Natural killer cell treated with Interleukin-12 subunit alpha and Interleukin-12 subunit beta and Interleukin-15 and Interleukin-18, amount 100 ng/mL, for 72 hours (primary cell): Measurements from ENCODE around the gene SPAM1. TPM values are rescaled to one million over a fixed set of nuclear protein-coding genes. Genes with fewer than 3 reads are reported as not detected.
"Not testable (repeated sequence)": the region's sequence is repeated elsewhere in the genome, so short reads cannot be mapped to it uniquely, and the experiment has no call there.

Experiments
- ATAC-seq, 2 donors: fragments of 150-1000 bp; cut with Tn5 transposase in 1 of 2; sonication (Bioruptor Pico), chemical (Tn5 transposase) in 1 of 2; 2 replicates each; pipeline ENCODE4 v1.10.0; 2021
- DNase-seq: peaks from one replicate; pipeline ENCODE4 v3.0.0; 2022; ENCODE audit warnings: low spot score
- H3K27ac Mint-ChIP-seq, 2 donors: 1 replicate in 1 of 2; 2 replicates in 1 of 2; pipeline ENCODE4 v1.8.0; 2022; ENCODE audit warnings: mixed read lengths in 2 of 2, mild to moderate bottlenecking in 1 of 2, moderate library complexity in 1 of 2
- H3K27me3 Mint-ChIP-seq, 2 donors: 1 replicate in 1 of 2; 2 replicates in 1 of 2; pipeline ENCODE4 v1.8.0; 2022; ENCODE audit warnings: mixed read lengths in 2 of 2
- H3K36me3 Mint-ChIP-seq: one replicate; pipeline ENCODE4 v1.8.0; 2022; ENCODE audit warnings: mixed read lengths
- H3K4me1 Mint-ChIP-seq, 2 donors: 1 replicate in 1 of 2; 2 replicates in 1 of 2; pipeline ENCODE4 v1.8.0; 2022; ENCODE audit warnings: low read depth in 2 of 2, mixed read lengths in 2 of 2, mild to moderate bottlenecking in 1 of 2
- H3K4me3 Mint-ChIP-seq: one replicate; pipeline ENCODE4 v1.8.0; 2022; ENCODE audit warnings: mixed read lengths
- H3K9me3 Mint-ChIP-seq: 2 replicates; pipeline ENCODE4 v1.8.0; 2022; ENCODE audit warnings: mixed read lengths
- total RNA-seq, 2 donors: library from RNA; stranded (reverse); gene quantifications; one replicate each; pipeline ENCODE4 v1.2.3, GENCODE V29; 2022

The SPAM1 gene
- total RNA-seq = not detected

GRCh38 chr7:123924941-123925340 is at the start of gene SPAM1:
Gene SPAM1 (plus strand): TSS chr7:123925241. CDS start chr7:123953571, 28,330 bp downstream.
- H3K36me3 Mint-ChIP-seq = no peaks in the 10 kb centered on the region
- ATAC-seq (no peak), DNase-seq (no peak)

DNA sequence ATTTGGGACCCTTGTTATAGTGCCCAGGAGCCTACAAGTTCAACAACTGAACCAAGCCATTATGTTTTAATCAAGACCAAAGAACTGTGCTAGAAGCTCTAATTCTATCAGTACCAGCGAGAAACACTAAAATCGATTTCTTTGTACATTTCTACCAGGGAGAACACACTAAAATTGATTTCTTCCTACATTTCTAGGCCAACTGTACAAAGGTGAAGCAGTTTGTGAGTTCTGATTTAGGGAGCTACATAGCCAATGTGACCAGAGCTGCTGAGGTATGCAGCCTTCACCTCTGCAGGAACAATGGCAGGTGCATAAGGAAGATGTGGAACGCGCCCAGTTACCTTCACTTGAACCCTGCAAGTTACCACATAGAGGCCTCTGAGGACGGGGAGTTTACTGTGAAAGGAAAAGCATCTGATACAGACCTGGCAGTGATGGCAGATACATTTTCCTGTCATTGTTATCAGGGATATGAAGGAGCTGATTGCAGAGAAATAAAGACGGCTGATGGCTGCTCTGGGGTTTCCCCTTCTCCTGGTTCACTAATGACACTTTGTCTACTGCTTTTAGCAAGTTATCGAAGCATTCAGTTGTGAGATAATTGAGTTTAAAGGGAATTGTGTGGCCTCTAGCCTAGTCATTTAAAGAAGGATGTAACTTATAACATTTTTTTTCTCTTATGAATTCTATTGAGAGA is 48.3 kb upstream of the SPAM1 start:
- H3K27me3 Mint-ChIP-seq = peaks cover 4 to 14% of the 10 kb centered on the region in 2 donors

More at GRCh38 chr7:123924941-123925340, at the start of gene SPAM1:
- Mint-ChIP-seq H3K27me3 (no peaks in the 10 kb centered on the region), H3K27ac (no peak within 1 kb of the TSS), H3K4me3 (no peak within 1 kb of the TSS), H3K4me1 (no peaks in the 10 kb centered on the region), H3K9me3 (peaks cover 4% of the 10 kb centered on the region)

GRCh38 chr7:123879628-123880027 is 45.4 kb upstream of the SPAM1 start:
- Mint-ChIP-seq H3K36me3 (no peaks in the 10 kb centered on the region), H3K27ac (no peak overlapping the region), H3K4me1 (no peaks in the 10 kb centered on the region), H3K27me3 (peaks cover 4 to 21% of the 10 kb centered on the region in 2 donors), H3K4me3 (no peak overlapping the region), H3K9me3 (no peaks in the 10 kb centered on the region)
- ATAC-seq (no peak), DNase-seq (no peak)

More for the DNA sequence above, 48.3 kb upstream of the SPAM1 start:
- H3K4me3 Mint-ChIP-seq = no peak overlapping the region
- no peaks in the 10 kb centered on the region for H3K36me3 Mint-ChIP-seq
- no peak overlapping the region for H3K27ac Mint-ChIP-seq
- DNase-seq = no peak
- no peaks in the 10 kb centered on the region for H3K9me3 Mint-ChIP-seq
- ATAC-seq = no peak
- H3K4me1 Mint-ChIP-seq = no peaks in the 10 kb centered on the region

DNA sequence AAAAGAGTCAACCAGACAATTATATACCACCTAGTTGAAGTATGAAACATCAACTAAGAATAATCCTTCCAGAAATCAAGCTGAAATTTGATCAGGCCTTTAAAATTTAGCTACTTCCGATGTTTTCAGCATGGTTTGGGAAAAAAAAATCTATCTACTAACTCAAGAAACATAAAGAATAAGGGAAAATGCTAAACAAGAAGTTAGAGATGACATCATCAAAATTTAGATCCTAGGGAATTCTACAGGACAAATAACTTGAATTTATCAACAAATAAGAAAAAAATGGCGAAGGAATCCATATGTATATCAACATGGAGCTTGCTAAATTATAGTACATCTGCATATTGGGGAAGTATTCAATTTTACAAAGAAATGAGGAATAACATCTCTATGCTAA is 43.7 kb upstream of the SPAM1 start:
- Mint-ChIP-seq H3K4me3 (no peak overlapping the region), H3K9me3 (no peaks in the 10 kb centered on the region), H3K4me1 (no peaks in the 10 kb centered on the region), H3K27ac (no peak overlapping the region), H3K27me3 (peaks cover 2 to 13% of the 10 kb centered on the region in 2 donors), H3K36me3 (no peaks in the 10 kb centered on the region)
- DNase-seq (no peak), ATAC-seq (no peak)

GRCh38 chr7:123883154-123883553 is 41.9 kb upstream of the SPAM1 start:
- Mint-ChIP-seq H3K27me3 (peaks cover 0 to 15% of the 10 kb centered on the region in 2 donors), H3K4me3 (no peak overlapping the region), H3K4me1 (no peaks in the 10 kb centered on the region), H3K27ac (no peak overlapping the region), H3K9me3 (no peaks in the 10 kb centered on the region), H3K36me3 (no peaks in the 10 kb centered on the region)
- ATAC-seq = no peak
- DNase-seq = no peak

- H3K4me3 Mint-ChIP-seq = no peak overlapping the region
- H3K9me3 Mint-ChIP-seq = no peaks in the 10 kb centered on the region
Observed at GRCh38 chr7:123888192-123888591, 36.8 kb upstream of the SPAM1 start.

GRCh38 chr7:123894753-123895152 is 30.3 kb upstream of the SPAM1 start:
- not testable (repeated sequence) for ATAC-seq

More at GRCh38 chr7:123888192-123888591, 36.8 kb upstream of the SPAM1 start:
- H3K27ac Mint-ChIP-seq = no peak overlapping the region
- peaks cover 0 to 15% of the 10 kb centered on the region in 2 donors for H3K27me3 Mint-ChIP-seq
- H3K4me1 Mint-ChIP-seq = no peaks in the 10 kb centered on the region
- ATAC-seq = no peak
- no peaks in the 10 kb centered on the region for H3K36me3 Mint-ChIP-seq
- no peak for DNase-seq

GRCh38 chr7:123901101-123901500 is 23.9 kb upstream of the SPAM1 start:
- peaks cover 0 to 3% of the 10 kb centered on the region in 2 donors for H3K27me3 Mint-ChIP-seq
- DNase-seq = no peak
- peaks cover 5% of the 10 kb centered on the region for H3K36me3 Mint-ChIP-seq
- peaks cover 2% of the 10 kb centered on the region for H3K9me3 Mint-ChIP-seq
- H3K4me1 Mint-ChIP-seq = no peaks in the 10 kb centered on the region
- no peak overlapping the region for H3K4me3 Mint-ChIP-seq
- H3K27ac Mint-ChIP-seq = no peak overlapping the region
- no peak for ATAC-seq

More at GRCh38 chr7:123894753-123895152, 30.3 kb upstream of the SPAM1 start:
- not testable (repeated sequence) for H3K27me3 Mint-ChIP-seq, DNase-seq, H3K9me3 Mint-ChIP-seq, H3K4me1 Mint-ChIP-seq, H3K4me3 Mint-ChIP-seq, H3K27ac Mint-ChIP-seq
- H3K36me3 Mint-ChIP-seq = peaks cover 10% of the 10 kb centered on the region

DNA sequence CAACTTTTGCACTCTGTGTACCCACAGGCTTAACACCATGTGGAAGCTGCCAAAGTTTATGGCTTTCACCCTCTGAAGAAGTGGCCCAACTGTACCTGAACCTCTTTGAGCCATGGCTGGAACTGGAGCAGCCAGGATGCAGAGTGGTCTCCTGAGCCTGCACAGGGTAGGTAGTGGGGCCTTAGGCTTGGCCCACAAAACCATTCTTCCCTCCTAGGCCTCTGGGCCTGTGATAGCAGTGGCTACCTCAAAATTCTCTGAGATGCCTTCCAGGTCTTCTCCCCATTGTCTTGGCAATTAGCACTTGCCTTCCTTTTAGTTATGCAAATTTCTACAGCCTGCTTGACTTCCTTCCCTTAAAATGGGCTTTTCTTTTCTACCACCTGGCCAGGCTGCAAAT is 19.3 kb upstream of the SPAM1 start:
- no peak for DNase-seq
- H3K27ac Mint-ChIP-seq = no peak overlapping the region
- H3K9me3 Mint-ChIP-seq = peaks cover 2% of the 10 kb centered on the region
- no peaks in the 10 kb centered on the region for H3K4me1 Mint-ChIP-seq
- H3K4me3 Mint-ChIP-seq = no peak overlapping the region
- H3K36me3 Mint-ChIP-seq = no peaks in the 10 kb centered on the region
- H3K27me3 Mint-ChIP-seq = peaks cover 0 to 9% of the 10 kb centered on the region in 2 donors
- ATAC-seq = no peak

- H3K9me3 Mint-ChIP-seq = no peaks in the 10 kb centered on the region
- ATAC-seq (no peak), DNase-seq (no peak)
- H3K27ac Mint-ChIP-seq = no peak overlapping the region
- H3K4me3 Mint-ChIP-seq = no peak overlapping the region
- no peaks in the 10 kb centered on the region for H3K4me1 Mint-ChIP-seq
- peaks cover 0 to 2% of the 10 kb centered on the region in 2 donors for H3K27me3 Mint-ChIP-seq
- no peaks in the 10 kb centered on the region for H3K36me3 Mint-ChIP-seq
Observed at GRCh38 chr7:123916240-123916724, 8.8 kb upstream of the SPAM1 start.

GRCh38 chr7:123917878-123918277 is 7.2 kb upstream of the SPAM1 start:
- peaks cover 0 to 2% of the 10 kb centered on the region in 2 donors for H3K27me3 Mint-ChIP-seq
- no peaks in the 10 kb centered on the region for H3K36me3 Mint-ChIP-seq
- H3K27ac Mint-ChIP-seq = no peak overlapping the region
- ATAC-seq = no peak
- no peak overlapping the region for H3K4me3 Mint-ChIP-seq
- DNase-seq = no peak
- H3K4me1 Mint-ChIP-seq = no peaks in the 10 kb centered on the region
- H3K9me3 Mint-ChIP-seq = no peaks in the 10 kb centered on the region

DNA sequence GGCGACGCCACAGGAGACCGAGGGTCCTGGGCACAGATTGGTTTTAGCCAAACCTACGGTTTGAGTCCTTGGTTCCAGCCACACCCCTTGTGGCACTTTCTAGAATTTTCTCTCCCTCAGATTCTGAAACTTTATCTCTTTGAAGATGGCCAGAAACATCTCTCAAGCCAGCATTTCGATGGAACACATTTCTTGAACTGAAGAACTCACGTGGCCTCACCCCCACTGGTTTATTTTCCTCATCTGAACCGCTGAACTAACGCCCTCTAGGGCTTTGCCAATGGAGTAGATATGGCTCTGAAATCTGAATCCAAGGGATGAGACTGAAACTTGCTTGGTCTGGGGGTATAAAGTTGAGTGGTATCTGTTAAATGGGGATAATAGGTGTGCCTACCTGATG is 6.7 kb upstream of the SPAM1 start:
- no peak overlapping the region for H3K27ac Mint-ChIP-seq
- peaks cover 0 to 2% of the 10 kb centered on the region in 2 donors for H3K27me3 Mint-ChIP-seq
- no peaks in the 10 kb centered on the region for H3K4me1 Mint-ChIP-seq
- no peak overlapping the region for H3K4me3 Mint-ChIP-seq
- no peak for ATAC-seq
- no peaks in the 10 kb centered on the region for H3K9me3 Mint-ChIP-seq
- H3K36me3 Mint-ChIP-seq = no peaks in the 10 kb centered on the region
- no peak for DNase-seq

DNA sequence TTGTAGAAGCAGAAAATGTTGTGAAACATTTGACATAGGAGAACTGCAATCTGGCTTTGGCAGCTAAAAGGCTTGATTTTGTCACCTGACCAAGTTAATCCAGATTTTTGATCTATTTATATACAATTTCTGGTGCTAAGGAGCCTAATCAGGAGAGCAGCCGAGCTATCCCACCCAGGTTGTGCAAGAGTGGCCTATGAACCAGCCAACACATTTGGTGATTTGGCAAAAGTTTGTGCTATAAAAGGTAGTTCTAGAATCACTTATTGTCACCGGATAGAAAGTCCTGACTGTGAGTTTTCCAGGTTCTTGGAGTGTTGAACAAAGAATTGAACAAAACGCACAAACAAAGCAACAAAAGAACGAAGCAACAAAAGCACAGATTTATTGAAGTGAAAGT is 1.4 kb upstream of the SPAM1 start:
- no peaks in the 10 kb centered on the region for H3K4me1 Mint-ChIP-seq
- DNase-seq (no peak), ATAC-seq (no peak)
- no peaks in the 10 kb centered on the region for H3K27me3 Mint-ChIP-seq
- peaks cover 4% of the 10 kb centered on the region for H3K9me3 Mint-ChIP-seq
- no peaks in the 10 kb centered on the region for H3K36me3 Mint-ChIP-seq
- H3K4me3 Mint-ChIP-seq = no peak overlapping the region
- no peak overlapping the region for H3K27ac Mint-ChIP-seq

DNA sequence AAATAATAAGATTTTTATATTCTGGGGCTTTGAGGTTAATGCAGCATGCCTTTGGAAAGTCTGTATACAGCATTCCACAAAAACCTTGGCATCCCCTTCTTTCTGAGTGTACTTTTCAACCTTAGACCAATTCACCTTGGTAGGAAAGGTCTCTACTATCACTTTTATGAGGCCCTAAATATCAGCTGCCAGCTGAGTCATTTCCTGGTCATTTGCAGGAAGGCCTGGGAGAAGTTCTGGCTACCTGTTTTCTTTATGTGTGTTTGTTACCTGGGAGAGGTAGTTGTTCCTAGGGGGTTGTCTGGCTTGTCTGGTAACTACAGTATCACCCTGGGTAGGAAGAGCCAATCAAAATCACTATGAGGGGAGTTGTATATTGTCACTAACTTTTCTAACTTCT is 4.1 kb downstream of the SPAM1 start:
- H3K36me3 Mint-ChIP-seq = no peaks in the 10 kb centered on the region
- no peaks in the 10 kb centered on the region for H3K4me1 Mint-ChIP-seq
- no peak overlapping the region for H3K4me3 Mint-ChIP-seq
- H3K27me3 Mint-ChIP-seq = no peaks in the 10 kb centered on the region
- H3K27ac Mint-ChIP-seq = no peak overlapping the region
- ATAC-seq = no peak
- DNase-seq = no peak
- H3K9me3 Mint-ChIP-seq = peaks cover 4% of the 10 kb centered on the region
